ENCODE measurements around the gene NAA25. TPM values are rescaled to one million over a fixed set of nuclear protein-coding genes. Genes with fewer than 3 reads are reported as not detected.
"Not testable (repeated sequence)": the region's sequence is repeated elsewhere in the genome, so short reads cannot be mapped to it uniquely, and the experiment has no call there.

The NAA25 gene
- total and polyA plus RNA-seq, 9 of the 15 experiments (the other 6 are each of a cell fraction or from before 2014, with no cell fraction given): 26.6 to 59.6 (median 48.9) TPM

DNA sequence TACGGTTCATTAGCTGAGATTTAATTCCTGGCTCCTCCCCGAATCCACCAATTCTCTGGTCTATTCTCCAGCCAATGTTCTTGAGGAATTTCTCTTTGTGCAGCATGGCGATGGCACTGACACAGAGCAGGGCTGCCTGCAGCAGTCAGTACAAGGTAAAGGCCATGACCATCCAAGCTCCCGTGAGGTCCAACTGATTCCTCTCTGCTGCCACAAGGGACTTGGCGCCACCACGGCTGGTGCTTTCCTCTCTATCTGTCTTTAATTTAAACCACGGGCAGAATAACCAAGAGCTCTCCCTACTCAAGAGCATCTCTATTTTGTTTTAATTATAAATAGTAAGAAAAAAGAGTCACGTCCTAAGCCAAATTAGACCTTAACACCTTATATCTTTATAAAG is 107.8 kb downstream of the NAA25 start:
- Histone ChIP-seq H3K9me3 (replicated peaks; ENCODE audit: control insufficient read depth, insufficient read depth, low read depth, low read length) (no peaks in the 10 kb centered on the region), H2AFZ (ENCODE audit: low read depth, low read length) (no peak overlapping the region), H3K4me3 (no peak overlapping the region), H3K4me1 (replicated peaks in 1 of 2; ENCODE audit: control insufficient read depth in 2 of 2, insufficient read depth in 2 of 2, low read length in 2 of 2) (peaks cover 5% of the 10 kb centered on the region in 2 experiments; a peak in 3 of 5 replicates), H3K9ac (ENCODE audit: insufficient read depth in 1 of 2, low read depth in 2 of 2, low read length in 2 of 2) (no peak overlapping the region), H3K27me3 (ENCODE audit: control insufficient read depth in 2 of 2, insufficient read depth in 2 of 2, low read length in 2 of 2) (no peaks in the 10 kb centered on the region), H3K9me1 (ENCODE audit: control insufficient read depth, insufficient read depth, low read length) (no peaks in the 10 kb centered on the region), H3K27ac (ENCODE audit: extremely low read depth, low read depth, low read length) (no peak overlapping the region), H4K20me1 (replicated peaks; ENCODE audit: control insufficient read depth, insufficient read depth, low read length) (no peaks in the 10 kb centered on the region), H3K4me2 (ENCODE audit: insufficient read depth, low read length) (0 out of 2 replicates have a peak overlapping the region, but pooled peaks have one; percentile 15), H3K36me3 (ENCODE audit: control insufficient read depth, insufficient read depth, low read length) (peaks cover 2% of the 10 kb centered on the region; the same call in 1 of the 3 replicates), H3K79me2 (ENCODE audit: control insufficient read depth, insufficient read depth, low read length) (peaks cover 19% of the 10 kb centered on the region)
- BruUV-seq (replicated peaks): no TSS peak
- DNase-seq (ENCODE audit: extremely low read depth in 1 of 4, low spot score in 3 of 4) (no peak), FAIRE-seq (no peak), ATAC-seq (no peak)
- intact Hi-C loops (cut with micrococcal nuclease): no loop called here
- no peak for TF ChIP-seq SP1 (CRISPR knock-in tag; IDR thresholded peaks at IDR 0.05)
- TF ChIP-seq, protein P1, sequence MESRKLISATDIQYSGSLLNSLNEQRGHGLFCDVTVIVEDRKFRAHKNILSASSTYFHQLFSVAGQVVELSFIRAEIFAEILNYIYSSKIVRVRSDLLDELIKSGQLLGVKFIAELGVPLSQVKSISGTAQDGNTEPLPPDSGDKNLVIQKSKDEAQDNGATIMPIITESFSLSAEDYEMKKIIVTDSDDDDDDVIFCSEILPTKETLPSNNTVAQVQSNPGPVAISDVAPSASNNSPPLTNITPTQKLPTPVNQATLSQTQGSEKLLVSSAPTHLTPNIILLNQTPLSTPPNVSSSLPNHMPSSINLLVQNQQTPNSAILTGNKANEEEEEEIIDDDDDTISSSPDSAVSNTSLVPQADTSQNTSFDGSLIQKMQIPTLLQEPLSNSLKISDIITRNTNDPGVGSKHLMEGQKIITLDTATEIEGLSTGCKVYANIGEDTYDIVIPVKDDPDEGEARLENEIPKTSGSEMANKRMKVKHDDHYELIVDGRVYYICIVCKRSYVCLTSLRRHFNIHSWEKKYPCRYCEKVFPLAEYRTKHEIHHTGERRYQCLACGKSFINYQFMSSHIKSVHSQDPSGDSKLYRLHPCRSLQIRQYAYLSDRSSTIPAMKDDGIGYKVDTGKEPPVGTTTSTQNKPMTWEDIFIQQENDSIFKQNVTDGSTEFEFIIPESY (CRISPR knock-in tag; IDR thresholded peaks at IDR 0.05): peak; percentile 91
- ChIA-PET CTCF (ENCODE audit: low intra/inter-chr PET ratio) (no interaction called here), POLR2A (interaction anchor here (1.1 to 3.0 kb wide), 4 partner anchors 9 to 15 kb away, joined by 3 to 18 read pairs (median 6); partner anchors contain the start of genes ERP29 and TMEM116)
- in situ Hi-C loops (cut with MboI): no loop called here
- 80% methylated on average over 8 of the region's 8 CpGs for WGBS (ENCODE audit: insufficient coverage, low coverage, missing lambda C conversion rate)

DNA sequence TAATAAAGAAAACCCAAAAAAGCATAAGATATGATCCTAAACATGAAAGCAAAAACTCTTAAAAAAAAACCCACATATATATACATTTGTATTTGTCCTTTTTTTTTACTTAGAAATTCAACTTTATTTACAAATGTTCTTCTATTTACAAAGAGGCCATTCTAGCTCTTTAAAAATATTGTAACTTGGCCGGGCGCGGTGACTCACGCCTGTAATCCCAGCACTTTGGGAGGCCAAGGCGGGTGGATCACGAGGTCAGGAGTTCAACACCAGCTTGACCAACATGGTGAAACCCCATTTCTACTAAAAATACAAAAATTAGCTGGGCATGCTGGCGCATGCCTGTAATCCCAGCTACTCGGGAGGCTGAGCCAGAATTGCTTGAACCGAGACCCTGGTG is 109.5 kb downstream of the NAA25 start:
- in situ Hi-C loops (cut with MboI); H3K27ac ChIP-seq (ENCODE audit: extremely low read depth, low read depth, low read length); H3K9me1 ChIP-seq (ENCODE audit: control insufficient read depth, insufficient read depth, low read length); CTCF ChIA-PET (ENCODE audit: low intra/inter-chr PET ratio); intact Hi-C loops (cut with micrococcal nuclease); H3K27me3 ChIP-seq (ENCODE audit: control insufficient read depth in 2 of 2, insufficient read depth in 2 of 2, low read length in 2 of 2); BruUV-seq (replicated peaks); FAIRE-seq; H3K4me1 ChIP-seq (replicated peaks in 1 of 2; ENCODE audit: control insufficient read depth in 2 of 2, insufficient read depth in 2 of 2, low read length in 2 of 2); H3K4me2 ChIP-seq (ENCODE audit: insufficient read depth, low read length); H3K9me3 ChIP-seq (replicated peaks; ENCODE audit: control insufficient read depth, insufficient read depth, low read depth, low read length); H4K20me1 ChIP-seq (replicated peaks; ENCODE audit: control insufficient read depth, insufficient read depth, low read length); H3K36me3 ChIP-seq (ENCODE audit: control insufficient read depth, insufficient read depth, low read length); H3K4me3 ChIP-seq; DNase-seq (ENCODE audit: extremely low read depth in 1 of 4, low spot score in 3 of 4); TF ChIP-seq NR2C2 (CRISPR knock-in tag; IDR thresholded peaks at IDR 0.05); NR2C1 (IDR thresholded peaks at IDR 0.05): not testable (repeated sequence)
- Histone ChIP-seq H3K9ac (ENCODE audit: insufficient read depth in 1 of 2, low read depth in 2 of 2, low read length in 2 of 2) (peak overlapping the region in 1 of 2 experiments; percentile 14; a peak in 1 of 4 replicates), H2AFZ (ENCODE audit: low read depth, low read length) (peak overlapping the region; percentile 10; the same call in 1 of the 2 replicates), H3K79me2 (ENCODE audit: control insufficient read depth, insufficient read depth, low read length) (peaks cover 11% of the 10 kb centered on the region)
- peak; percentile 21; the same call in 1 of the 3 replicates for ATAC-seq
- 41% methylated on average over 9 of the region's 9 CpGs for WGBS (ENCODE audit: insufficient coverage, low coverage, missing lambda C conversion rate)
- POLR2A ChIA-PET: interaction anchor here (0.6 to 2.0 kb wide), 3 partner anchors 9 to 1610 kb away, joined by 3 to 10 read pairs (median 3); no protein-coding TSS in a partner anchor
- TF ChIP-seq DPF2 (IDR thresholded peaks at IDR 0.05) (0 out of 2 replicates have a peak, but pooled peaks have one; percentile 55), KDM1A (IDR thresholded peaks at IDR 0.05) (0 out of 4 replicates have a peak, but pooled peaks of 1 of the 2 experiments have one; percentile 21), NR2C2 (tag; IDR thresholded peaks at IDR 0.05) (0 out of 2 replicates have a peak, but pooled peaks have one; percentile 16), NR2C1 (tag; IDR thresholded peaks at IDR 0.05) (peak; percentile 45; the same call in 1 of the 2 replicates), DMBX1 (CRISPR knock-in tag; IDR thresholded peaks at IDR 0.05; ENCODE audit: borderline replicate concordance) (0 out of 2 replicates have a peak, but pooled peaks have one; percentile 44), CC2D1A (IDR thresholded peaks at IDR 0.05) (0 out of 2 replicates have a peak, but pooled peaks have one; percentile 45)
- TF ChIP-seq, protein P2, sequence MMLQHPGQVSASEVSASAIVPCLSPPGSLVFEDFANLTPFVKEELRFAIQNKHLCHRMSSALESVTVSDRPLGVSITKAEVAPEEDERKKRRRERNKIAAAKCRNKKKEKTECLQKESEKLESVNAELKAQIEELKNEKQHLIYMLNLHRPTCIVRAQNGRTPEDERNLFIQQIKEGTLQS (IDR thresholded peaks at IDR 0.05): peak; percentile 72
- TF ChIP-seq, protein P2 (CRISPR knock-in tag; conservative IDR thresholded peaks at IDR 0.05): not testable (repeated sequence)
